Gastrocnemius medialis (tissue), 4 donors: ENCODE results near the gene USP20. TPM values are rescaled to one million over a fixed set of nuclear protein-coding genes. Genes with fewer than 3 reads are reported as not detected.

Source experiments
- ATAC-seq, 2 donors: fragments of 150-250 bp; one replicate each; pipeline ENCODE4 v1.9.1; 2016
- DNase-seq, 2 donors: peaks; one replicate each; pipeline ENCODE4 v3.0.0-alpha.2; 2019
- H3K27ac ChIP-seq, 4 donors: fragments of 200-600 bp; sonication (generic); 1 replicate in 1 of 4; 2 replicates in 3 of 4; pipeline ENCODE4 v1.5.1; 2016 to 2018; ENCODE audit warnings: mild to moderate bottlenecking in 2 of 4, moderate library complexity in 1 of 4
- H3K27me3 ChIP-seq, 3 donors: fragments of 200-600 bp; sonication (generic) in 2 of 3; 1 replicate in 1 of 3; 2 replicates in 2 of 3; pipeline versions ENCODE4 v1.5.1 to v1.6.0; 2016 to 2019; ENCODE audit warnings: mild to moderate bottlenecking in 1 of 3, moderate library complexity in 1 of 3
- H3K36me3 ChIP-seq, 2 donors: fragments of 200-600 bp; sonication (generic) in 1 of 2; one replicate each; pipeline ENCODE4 v1.5.1; 2017 to 2018
- H3K4me1 ChIP-seq, 2 donors: fragments of 200-600 bp; sonication (generic) in 1 of 2; one replicate each; pipeline ENCODE4 v1.5.1; 2016 to 2017; ENCODE audit warnings: mild to moderate bottlenecking in 2 of 2
- H3K4me3 ChIP-seq, 4 donors: fragments of 200-600 bp; sonication (generic) in 3 of 4; 1 replicate in 1 of 4; 2 replicates in 3 of 4; pipeline ENCODE4 v1.5.1; 2016 to 2019; ENCODE audit warnings: mild to moderate bottlenecking in 2 of 4
- H3K9me3 ChIP-seq, 3 donors: fragments of 200-600 bp; sonication (generic) in 2 of 3; 1 replicate in 1 of 3; 2 replicates in 2 of 3; pipeline ENCODE4 v1.5.1; 2016 to 2019
- CTCF ChIP-seq, 5 experiments: fragments of 450-650 bp in 3 of 5; fragments of 200-600 bp in 2 of 5; sonication (generic) in 2 of 5; IDR thresholded peaks in 4 of 5; conservative IDR thresholded peaks in 1 of 5; 1 replicate in 4 of 5; 2 replicates in 1 of 5; pipeline ENCODE4 v1.5.1; 2016 to 2019; ENCODE audit warnings: antibody characterized with exemption in 5 of 5, mild to moderate bottlenecking in 3 of 5, moderate library complexity in 3 of 5
- POLR2A ChIP-seq, 2 donors: fragments of 450-650 bp; IDR thresholded peaks; one replicate each; pipeline ENCODE4 v1.6.1; 2017; ENCODE audit warnings: antibody characterized with exemption in 2 of 2, mild to moderate bottlenecking in 2 of 2, moderate library complexity in 2 of 2
- in situ Hi-C, 4 donors: fragments of 200-750 bp; cut with MboI; loops; one replicate each; pipeline versions ENCODE4 v1.15.0 to v1.8.0; 2017; ENCODE audit warnings: low sequenced_read_pairs in 4 of 4
- intact Hi-C: fragments of 100-400 bp; cut with DNase I; formaldehyde crosslinking; loops from one replicate; pipeline ENCODE4 v1.15.1; 2023; ENCODE audit warnings: low total_unique reads
- total RNA-seq, 4 donors: library from RNA; depleted of rRNA; stranded (reverse); fragments of >200 nt; gene quantifications; one replicate each; pipeline versions ENCODE4 v1.1.0 to v1.2.3, GENCODE V29; 2016

USP20 gene
- total RNA-seq, 4 donors from 2014 or later: 13.4 to 25.4 (median 18.6) TPM

- TF ChIP-seq CTCF (IDR thresholded peaks at IDR 0.05 in 4 of 5, conservative IDR thresholded peaks at IDR 0.05 in 1 of 5) (no peak), POLR2A (IDR thresholded peaks at IDR 0.05) (no peak)
- intact Hi-C loops (loop anchor here (1.0 to 5.0 kb wide), 4 partner anchors 10 to 858 kb away; partner anchors contain the start of genes EXOSC2, GPR107, TOR1A and TOR1B), in situ Hi-C loops (no loop called here)
- ATAC-seq (peak; percentile 16 to 28), DNase-seq (no peak)
- Histone ChIP-seq H3K36me3 (peaks cover 0 to 41% of the 10 kb centered on the region in 2 donors), H3K27ac (peak overlapping the region; percentile 78 to 95 (median 90)), H3K4me3 (peak overlapping the region; percentile 94 to 100 (median 98)), H3K27me3 (no peaks in the 10 kb centered on the region), H3K4me1 (peaks cover 24 to 28% of the 10 kb centered on the region in 2 donors), H3K9me3 (no peaks in the 10 kb centered on the region)
Observed at GRCh38 chr9:129834489-129835127, 650 bp upstream of the USP20 start.

- TF ChIP-seq CTCF (IDR thresholded peaks at IDR 0.05 in 4 of 5, conservative IDR thresholded peaks at IDR 0.05 in 1 of 5): no peak
- no peak for TF ChIP-seq POLR2A (IDR thresholded peaks at IDR 0.05)
- Histone ChIP-seq H3K9me3 (no peaks in the 10 kb centered on the region), H3K27ac (peak overlapping the region; percentile 78 to 95 (median 90)), H3K27me3 (no peaks in the 10 kb centered on the region), H3K36me3 (peaks cover 0 to 29% of the 10 kb centered on the region in 2 donors), H3K4me3 (peak overlapping the region; percentile 94 to 100 (median 96)), H3K4me1 (peaks cover 24 to 28% of the 10 kb centered on the region in 2 donors)
- no peak for DNase-seq
- intact Hi-C loops (loop anchor here (1.0 to 5.0 kb wide), 4 partner anchors 12 to 856 kb away; partner anchors contain the start of genes EXOSC2, GPR107, TOR1A and TOR1B), in situ Hi-C loops (no loop called here)
- no peak for ATAC-seq
Observed at GRCh38 chr9:129835860-129836223, 584 bp downstream of the USP20 start.

- H3K4me3 ChIP-seq: peak overlapping the region; percentile 94 to 100 (median 96)
- H3K27me3 ChIP-seq: no peaks in the 10 kb centered on the region
- no peak for DNase-seq
- peaks cover 0 to 22% of the 10 kb centered on the region in 2 donors for H3K36me3 ChIP-seq
- no peak for ATAC-seq
- intact Hi-C loops: loop anchor here (5.0 kb wide), 2 partner anchors 34 to 856 kb away; partner anchors contain the start of genes EXOSC2 and TOR1B
- no peaks in the 10 kb centered on the region for H3K9me3 ChIP-seq
- H3K27ac ChIP-seq: peak overlapping the region in 3 of 4 donors; percentile 78 to 95 (median 92)
- H3K4me1 ChIP-seq: peaks cover 24 to 28% of the 10 kb centered on the region in 2 donors
- in situ Hi-C loops: no loop called here
- TF ChIP-seq POLR2A (IDR thresholded peaks at IDR 0.05) (no peak), CTCF (IDR thresholded peaks at IDR 0.05 in 4 of 5, conservative IDR thresholded peaks at IDR 0.05 in 1 of 5) (no peak)
Observed at GRCh38 chr9:129836311-129837007, 1.2 kb downstream of the USP20 start.

- no peak for TF ChIP-seq CTCF (IDR thresholded peaks at IDR 0.05 in 4 of 5, conservative IDR thresholded peaks at IDR 0.05 in 1 of 5)
- no peak for TF ChIP-seq POLR2A (IDR thresholded peaks at IDR 0.05)
- Histone ChIP-seq H3K9me3 (no peaks in the 10 kb centered on the region), H3K36me3 (no peaks in the 10 kb centered on the region), H3K4me3 (no peak overlapping the region), H3K4me1 (peaks cover 22 to 25% of the 10 kb centered on the region in 2 donors), H3K27me3 (no peaks in the 10 kb centered on the region), H3K27ac (no peak overlapping the region)
- in situ Hi-C loops: no loop called here
- DNase-seq (no peak), ATAC-seq (no peak)
- intact Hi-C loops: loop anchor here (5.0 kb wide), 2 partner anchors 36 to 854 kb away; partner anchors contain the start of genes EXOSC2 and TOR1B
Observed at GRCh38 chr9:129838707-129839259, 3.5 kb downstream of the USP20 start.
